ENCODE results near the gene NDUFC2.
"Not testable (repeated sequence)": the region's sequence is repeated elsewhere in the genome, so short reads cannot be mapped to it uniquely, and the experiment has no call there.

The NDUFC2 gene

GRCh38 chr11:78056093-78056492 is 23.6 kb downstream of the NDUFC2 start:
- DNase-seq (ENCODE audit: low read depth in 1 of 2, low spot score in 1 of 2), result no peak

- DNase-seq (ENCODE audit: low read depth in 1 of 2, low spot score in 1 of 2), result no peak
These were observed 24.7 kb downstream of the NDUFC2 start for GRCh38 chr11:78054971-78055370.

GRCh38 chr11:78050964-78051831 is 28.5 kb downstream of the NDUFC2 start:
- no peak for DNase-seq (ENCODE audit: low read depth in 1 of 2, low spot score in 1 of 2)

- no peak for DNase-seq (ENCODE audit: low read depth in 1 of 2, low spot score in 1 of 2)
These were observed 30.3 kb downstream of the NDUFC2 start for GRCh38 chr11:78049348-78049747.

GRCh38 chr11:78048561-78048960 is 31.1 kb downstream of the NDUFC2 start:
- no peak for DNase-seq (ENCODE audit: low read depth in 1 of 2, low spot score in 1 of 2)

GRCh38 chr11:78046486-78046854 is 33.2 kb downstream of the NDUFC2 start:
- no peak for DNase-seq (ENCODE audit: low read depth in 1 of 2, low spot score in 1 of 2)

- peak; percentile 62 to 65 for DNase-seq (ENCODE audit: low read depth in 1 of 2, low spot score in 1 of 2)
These were observed 33.7 kb downstream of the NDUFC2 start for GRCh38 chr11:78045851-78046485.

- no peak for DNase-seq (ENCODE audit: low read depth in 1 of 2, low spot score in 1 of 2)
These were observed 35.0 kb downstream of the NDUFC2 start for GRCh38 chr11:78044706-78045105.

GRCh38 chr11:78041843-78042440 is 37.7 kb downstream of the NDUFC2 start:
- DNase-seq (ENCODE audit: low read depth in 1 of 2, low spot score in 1 of 2), result no peak

GRCh38 chr11:78041380-78041719 is 38.3 kb downstream of the NDUFC2 start:
- DNase-seq (ENCODE audit: low read depth in 1 of 2, low spot score in 1 of 2), result not testable (repeated sequence)

- no peak for DNase-seq (ENCODE audit: low read depth in 1 of 2, low spot score in 1 of 2)
These were observed 38.8 kb downstream of the NDUFC2 start for GRCh38 chr11:78040691-78041379.

GRCh38 chr11:78039919-78040671 is 39.6 kb downstream of the NDUFC2 start:
- DNase-seq (ENCODE audit: low read depth in 1 of 2, low spot score in 1 of 2), result no peak

- no peak for DNase-seq (ENCODE audit: low read depth in 1 of 2, low spot score in 1 of 2)
These were observed 40.2 kb downstream of the NDUFC2 start for GRCh38 chr11:78039391-78039918.

- DNase-seq (ENCODE audit: low read depth in 1 of 2, low spot score in 1 of 2), result no peak
These were observed 40.9 kb downstream of the NDUFC2 start for GRCh38 chr11:78038697-78039313.

- no peak for DNase-seq (ENCODE audit: low read depth in 1 of 2, low spot score in 1 of 2)
These were observed 41.6 kb downstream of the NDUFC2 start for GRCh38 chr11:78037825-78038620.

GRCh38 chr11:78037056-78037455 is 42.6 kb downstream of the NDUFC2 start:
- DNase-seq (ENCODE audit: low read depth in 1 of 2, low spot score in 1 of 2), result no peak

- no peak for DNase-seq (ENCODE audit: low read depth in 1 of 2, low spot score in 1 of 2)
These were observed 43.3 kb downstream of the NDUFC2 start for GRCh38 chr11:78036313-78036712.

- DNase-seq (ENCODE audit: low read depth in 1 of 2, low spot score in 1 of 2), result no peak
These were observed 45.0 kb downstream of the NDUFC2 start for GRCh38 chr11:78034623-78035022.

GRCh38 chr11:78033040-78033439 is 46.6 kb downstream of the NDUFC2 start:
- no peak for DNase-seq (ENCODE audit: low read depth in 1 of 2, low spot score in 1 of 2)

All from activated CD4-positive, alpha-beta T cell treated with anti-CD3 and anti-CD28 coated beads, Interleukin-2, amount 50 U/mL, for 24 hours (primary cell).